Trophoblast cell (in vitro differentiated cells and primary cell): ENCODE results near the gene ETS1.

Experiments used
- DNase-seq, 2 donors: peaks; one replicate each; pipeline ENCODE4 v3.0.0-alpha.2; 2016
- H2AFZ ChIP-seq: 2 replicates; pipeline ENCODE4 v1.6.1; 2013; ENCODE audit warnings: low read length, moderate library complexity, mild to moderate bottlenecking; ENCODE audit not compliant: insufficient read depth, poor library complexity
- H2AK5ac ChIP-seq: 2 replicates; pipeline ENCODE4 v1.6.1; 2013; ENCODE audit warnings: mild to moderate bottlenecking, low read length
- H2BK120ac ChIP-seq: 2 replicates; pipeline ENCODE4 v1.6.1; 2013; ENCODE audit warnings: low read length, mild to moderate bottlenecking, moderate library complexity; ENCODE audit not compliant: insufficient read depth, poor library complexity
- H2BK12ac ChIP-seq: 2 replicates; pipeline ENCODE4 v1.6.1; 2013; ENCODE audit warnings: mild to moderate bottlenecking, low read length, moderate library complexity
- H2BK5ac ChIP-seq: 2 replicates; pipeline ENCODE4 v1.6.1; 2013; ENCODE audit warnings: low read length, low read depth, moderate library complexity, mild to moderate bottlenecking; ENCODE audit not compliant: poor library complexity
- H3K14ac ChIP-seq: 2 replicates; pipeline ENCODE4 v1.6.1; 2013; ENCODE audit warnings: mild to moderate bottlenecking, low read length
- H3K18ac ChIP-seq: 2 replicates; pipeline ENCODE4 v1.6.1; 2013; ENCODE audit warnings: mild to moderate bottlenecking, low read length
- H3K23ac ChIP-seq: 2 replicates; pipeline ENCODE4 v1.6.1; 2013; ENCODE audit warnings: low read length
- H3K27ac ChIP-seq: 2 replicates; pipeline ENCODE4 v1.5.1; 2013; ENCODE audit warnings: low read depth, mild to moderate bottlenecking, inconsistent platforms, low read length, moderate library complexity
- H3K27me3 ChIP-seq: 2 replicates; pipeline ENCODE4 v1.6.1; 2013; ENCODE audit warnings: inconsistent platforms, mild to moderate bottlenecking, low read length, moderate library complexity; ENCODE audit not compliant: insufficient read depth
- H3K36me3 ChIP-seq, 2 experiments: 1 replicate in 1 of 2; 2 replicates in 1 of 2; pipeline ENCODE4 v1.6.1; 2013; ENCODE audit warnings: low read length in 2 of 2, mild to moderate bottlenecking in 2 of 2, moderate library complexity in 1 of 2; ENCODE audit not compliant: insufficient read depth in 2 of 2, control insufficient read depth in 1 of 2
- H3K4ac ChIP-seq: 2 replicates; pipeline ENCODE4 v1.6.1; 2013; ENCODE audit warnings: low read depth, mild to moderate bottlenecking, low read length, moderate library complexity
- H3K4me1 ChIP-seq, 2 experiments: 1 replicate in 1 of 2; 2 replicates in 1 of 2; pipeline ENCODE4 v1.6.1; 2013; ENCODE audit warnings: low read length in 2 of 2, mild to moderate bottlenecking in 2 of 2, moderate library complexity in 1 of 2; ENCODE audit not compliant: insufficient read depth in 2 of 2, control insufficient read depth in 1 of 2
- H3K4me2 ChIP-seq: 2 replicates; pipeline ENCODE4 v1.6.1; 2013; ENCODE audit warnings: inconsistent platforms, mild to moderate bottlenecking, low read length, moderate library complexity
- H3K4me3 ChIP-seq: 2 replicates; pipeline ENCODE4 v1.5.1; 2013; ENCODE audit warnings: mild to moderate bottlenecking, low read depth, low read length, inconsistent platforms
- H3K79me1 ChIP-seq: one replicate; pipeline ENCODE4 v1.6.1; 2013; ENCODE audit warnings: low read length
- H3K79me2 ChIP-seq: 2 replicates; pipeline ENCODE4 v1.6.1; 2013; ENCODE audit warnings: low read length, mild to moderate bottlenecking; ENCODE audit not compliant: control insufficient read depth, insufficient read depth, poor library complexity
- H3K9ac ChIP-seq: 2 replicates; pipeline ENCODE4 v1.6.1; 2013; ENCODE audit warnings: mild to moderate bottlenecking, low read length
- H3K9me3 ChIP-seq: 2 replicates; pipeline ENCODE4 v1.6.1; 2013; ENCODE audit warnings: low read depth, mild to moderate bottlenecking, control low read depth, inconsistent platforms, low read length; ENCODE audit not compliant: insufficient read depth
- H4K12ac ChIP-seq: 2 replicates; pipeline ENCODE4 v1.6.1; 2013; ENCODE audit warnings: low read depth, mild to moderate bottlenecking, low read length, moderate library complexity
- H4K8ac ChIP-seq: 2 replicates; pipeline ENCODE4 v1.6.1; 2013; ENCODE audit warnings: low read depth, mild to moderate bottlenecking, low read length, moderate library complexity
- H4K91ac ChIP-seq: one replicate; pipeline ENCODE4 v1.6.1; 2013; ENCODE audit warnings: low read depth, mild to moderate bottlenecking, low read length, moderate library complexity
- WGBS: extraction: QIAGEN DNeasy Blood & Tissue Kit; methylation state at CpG from one replicate; pipeline ENCODE4 v1.1.7; 2013; ENCODE audit warnings: missing lambda C conversion rate; ENCODE audit not compliant: insufficient read length, insufficient coverage; ENCODE audit errors: extremely low coverage; 5-methylcytosine and 5-hydroxymethylcytosine counted together

The ETS1 gene

DNA sequence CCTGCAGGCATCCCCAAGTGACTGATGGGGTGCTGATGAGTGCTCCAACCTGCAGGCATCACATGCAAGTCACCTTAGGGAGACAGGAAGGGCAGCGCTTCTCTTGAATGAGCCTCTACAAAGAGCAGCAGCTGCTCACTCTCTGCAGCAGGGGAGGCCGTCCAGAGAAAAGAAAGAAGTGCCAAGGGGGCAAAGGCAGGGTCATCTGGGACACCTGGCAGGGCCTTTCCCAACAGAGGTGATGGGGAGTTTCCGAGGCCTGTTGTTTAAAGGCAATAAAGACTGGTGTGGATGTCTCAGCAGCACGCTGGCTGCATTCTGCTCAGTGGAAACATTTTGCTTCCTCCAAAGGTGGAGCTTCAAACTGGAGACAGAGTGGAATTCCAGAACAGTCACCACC, 113.7 kb downstream of the ETS1 start:
- Histone ChIP-seq H3K27ac (no peak overlapping the region), H2BK12ac (no peak overlapping the region), H2AK5ac (no peak overlapping the region), H2AFZ (no peak overlapping the region), H3K79me2 (no peaks in the 10 kb centered on the region), H4K12ac (no peak overlapping the region), H3K23ac (no peak overlapping the region), H3K79me1 (peaks cover 9% of the 10 kb centered on the region), H3K4me2 (no peak overlapping the region), H4K91ac (no peak overlapping the region), H3K36me3 (peaks cover 18 to 32% of the 10 kb centered on the region in 2 experiments), H3K9me3 (no peaks in the 10 kb centered on the region), H3K4me1 (peaks cover 21% of the 10 kb centered on the region in 2 experiments), H2BK120ac (no peak overlapping the region), H3K18ac (no peak overlapping the region), H2BK5ac (no peak overlapping the region), H4K8ac (no peak overlapping the region), H3K27me3 (no peaks in the 10 kb centered on the region), H3K9ac (no peak overlapping the region), H3K4me3 (no peak overlapping the region), H3K4ac (no peak overlapping the region), H3K14ac (no peak overlapping the region)
- no CpG with 5 or more reads among the region's 4 CpGs for WGBS
- DNase-seq, result no peak

GRCh38 chr11:128472128-128473089, 114.9 kb downstream of the ETS1 start:
- H3K9ac ChIP-seq, result no peak overlapping the region
- no peak overlapping the region for H3K4ac ChIP-seq
- peaks cover 28 to 33% of the 10 kb centered on the region in 2 experiments for H3K4me1 ChIP-seq
- no peak overlapping the region for H2AFZ ChIP-seq
- no peak overlapping the region for H2BK120ac ChIP-seq
- peaks cover 24 to 40% of the 10 kb centered on the region in 2 experiments for H3K36me3 ChIP-seq
- no peak overlapping the region for H2BK5ac ChIP-seq
- DNase-seq, result no peak
- H4K8ac ChIP-seq, result no peak overlapping the region
- no peak overlapping the region for H3K4me2 ChIP-seq
- H4K12ac ChIP-seq, result no peak overlapping the region
- peak overlapping the region; percentile 11 for H3K14ac ChIP-seq
- H3K79me1 ChIP-seq, result peaks cover 9% of the 10 kb centered on the region
- H3K4me3 ChIP-seq, result no peak overlapping the region
- no peaks in the 10 kb centered on the region for H3K27me3 ChIP-seq
- no peaks in the 10 kb centered on the region for H3K9me3 ChIP-seq
- H3K18ac ChIP-seq, result no peak overlapping the region
- no peak overlapping the region for H2AK5ac ChIP-seq
- H3K23ac ChIP-seq, result no peak overlapping the region
- H3K27ac ChIP-seq, result no peak overlapping the region
- peak overlapping the region; percentile 6 for H2BK12ac ChIP-seq
- WGBS, result no CpG with 5 or more reads among the region's 11 CpGs
- H3K79me2 ChIP-seq, result peaks cover 2% of the 10 kb centered on the region
- no peak overlapping the region for H4K91ac ChIP-seq

DNA sequence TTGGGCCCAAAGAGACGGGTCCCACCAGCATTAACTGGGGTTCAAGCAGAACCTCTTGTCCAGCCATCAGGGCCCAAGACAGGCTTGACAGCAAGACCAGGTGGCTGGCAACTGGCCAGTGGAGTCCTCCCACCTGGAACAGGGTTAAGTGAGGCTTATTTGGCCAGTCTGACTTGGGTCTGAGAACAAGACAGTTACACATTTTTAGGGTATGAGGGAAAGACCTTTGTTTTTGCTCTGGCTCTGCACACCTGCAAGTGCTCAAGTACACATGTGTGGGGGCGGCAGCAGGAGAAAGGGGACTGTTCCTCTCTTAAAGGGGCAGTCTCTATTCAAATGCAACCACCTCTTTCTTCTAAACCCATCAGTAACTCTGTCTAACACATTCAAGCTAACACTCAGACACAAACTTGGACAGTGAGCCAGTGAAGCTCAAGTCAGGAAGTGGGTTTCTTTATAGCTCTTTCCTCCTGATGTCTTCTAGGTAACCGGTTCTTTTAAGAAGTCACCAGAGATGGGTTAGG, 116.2 kb downstream of the ETS1 start:
- no CpG with 5 or more reads among the region's 3 CpGs for WGBS
- Histone ChIP-seq H3K27me3 (no peaks in the 10 kb centered on the region), H3K9ac (peak overlapping the region; percentile 19)

DNA sequence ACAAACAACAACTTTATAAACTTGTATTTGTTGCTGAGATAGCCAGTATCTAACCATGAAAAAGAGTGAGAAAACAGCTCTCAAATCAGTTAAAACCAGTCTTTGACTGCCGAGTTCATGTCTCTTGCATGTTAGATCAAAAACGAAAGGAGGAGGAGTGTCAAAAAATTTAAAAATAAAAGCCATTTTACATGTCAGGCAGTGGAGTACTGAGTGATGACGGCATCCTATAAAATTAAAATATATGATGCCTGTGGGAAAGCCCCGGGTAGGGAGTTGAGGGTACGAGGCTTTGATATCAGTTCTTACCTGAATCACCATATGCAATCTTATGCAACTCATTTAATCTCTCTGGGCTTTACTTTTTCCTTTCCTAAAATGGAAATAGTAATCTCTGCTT, 117.3 kb downstream of the ETS1 start:
- no peak overlapping the region for H3K23ac ChIP-seq
- no peak overlapping the region for H3K18ac ChIP-seq
- H4K12ac ChIP-seq, result no peak overlapping the region
- H3K14ac ChIP-seq, result no peak overlapping the region
- no CpG with 5 or more reads among the region's 5 CpGs for WGBS
- no peak overlapping the region for H3K4me3 ChIP-seq
- peaks cover 30 to 34% of the 10 kb centered on the region in 2 experiments for H3K4me1 ChIP-seq
- no peak overlapping the region for H4K8ac ChIP-seq
- no peak overlapping the region for H3K27ac ChIP-seq
- H3K79me2 ChIP-seq, result peaks cover 3% of the 10 kb centered on the region
- H3K27me3 ChIP-seq, result no peaks in the 10 kb centered on the region
- H2BK5ac ChIP-seq, result no peak overlapping the region
- H2BK120ac ChIP-seq, result no peak overlapping the region
- no peak overlapping the region for H2AK5ac ChIP-seq
- no peak overlapping the region for H3K4me2 ChIP-seq
- H3K79me1 ChIP-seq, result peaks cover 6% of the 10 kb centered on the region
- no peak overlapping the region for H3K4ac ChIP-seq
- no peak for DNase-seq
- H4K91ac ChIP-seq, result no peak overlapping the region
- H3K36me3 ChIP-seq, result peaks cover 41 to 54% of the 10 kb centered on the region in 2 experiments
- H3K9ac ChIP-seq, result no peak overlapping the region
- H3K9me3 ChIP-seq, result peaks cover 2% of the 10 kb centered on the region
- no peak overlapping the region for H2BK12ac ChIP-seq
- no peak overlapping the region for H2AFZ ChIP-seq

More for the DNA sequence above, 116.2 kb downstream of the ETS1 start:
- no peak overlapping the region for H3K4me2 ChIP-seq
- DNase-seq, result no peak
- no peak overlapping the region for H4K8ac ChIP-seq
- peak overlapping the region; percentile 41 for H3K18ac ChIP-seq
- H3K79me1 ChIP-seq, result peaks cover 6% of the 10 kb centered on the region
- peaks cover 2% of the 10 kb centered on the region for H3K9me3 ChIP-seq
- H3K36me3 ChIP-seq, result peaks cover 34 to 47% of the 10 kb centered on the region in 2 experiments
- peaks cover 30 to 34% of the 10 kb centered on the region in 2 experiments for H3K4me1 ChIP-seq
- no peak overlapping the region for H2BK5ac ChIP-seq
- no peak overlapping the region for H3K4me3 ChIP-seq
- H2AK5ac ChIP-seq, result no peak overlapping the region
- no peak overlapping the region for H3K23ac ChIP-seq
- no peak overlapping the region for H3K27ac ChIP-seq
- H4K91ac ChIP-seq, result no peak overlapping the region
- no peak overlapping the region for H2BK120ac ChIP-seq
- no peak overlapping the region for H3K4ac ChIP-seq
- H3K14ac ChIP-seq, result no peak overlapping the region
- peaks cover 3% of the 10 kb centered on the region for H3K79me2 ChIP-seq
- no peak overlapping the region for H2BK12ac ChIP-seq
- no peak overlapping the region for H4K12ac ChIP-seq
- no peak overlapping the region for H2AFZ ChIP-seq
